Neural progenitor cell (in vitro differentiated cells): ENCODE data around the gene SMIM22. TPM values are rescaled to one million over a fixed set of nuclear protein-coding genes. Genes with fewer than 3 reads are reported as not detected.

ENCODE experiments used
- DNase-seq: peaks from one replicate; pipeline ENCODE4 v3.0.0-alpha.2; 2016; ENCODE audit warnings: low spot score
- H2AFZ ChIP-seq: fragments of 200-600 bp; sonication (generic); replicated peaks from 2 replicates; pipeline ENCODE4 v1.6.1; 2016; ENCODE audit warnings: antibody characterized with exemption
- H3F3A ChIP-seq: fragments of 200-600 bp; sonication (generic); 2 replicates; pipeline ENCODE4 v1.6.1; 2016; ENCODE audit warnings: antibody characterized with exemption, low read depth
- H3K27ac ChIP-seq: fragments of 200-600 bp; sonication (generic); 2 replicates; pipeline ENCODE4 v1.5.1; 2016; ENCODE audit warnings: mild to moderate bottlenecking
- H3K27me3 ChIP-seq: fragments of 200-600 bp; sonication (generic); 2 replicates; pipeline ENCODE4 v1.6.1; 2016; ENCODE audit warnings: mild to moderate bottlenecking, moderate library complexity
- H3K36me3 ChIP-seq: fragments of 200-600 bp; sonication (generic); 2 replicates; pipeline ENCODE4 v1.5.1; 2016
- H3K4me1 ChIP-seq: fragments of 200-600 bp; sonication (generic); 2 replicates; pipeline ENCODE4 v1.6.1; 2016; ENCODE audit warnings: mixed run types
- H3K4me2 ChIP-seq: fragments of 200-600 bp; sonication (generic); 2 replicates; pipeline ENCODE4 v1.6.1; 2016
- H3K4me3 ChIP-seq: fragments of 200-600 bp; sonication (generic); 2 replicates; pipeline ENCODE4 v1.5.1; 2016
- H3K79me2 ChIP-seq: fragments of 200-600 bp; sonication (generic); 2 replicates; pipeline ENCODE4 v1.6.1; 2016; ENCODE audit warnings: low read depth
- H3K9ac ChIP-seq: fragments of 200-600 bp; sonication (generic); 2 replicates; pipeline ENCODE4 v1.6.1; 2016
- H3K9me3 ChIP-seq: fragments of 200-600 bp; sonication (generic); 2 replicates; pipeline ENCODE4 v1.5.1; 2016; ENCODE audit warnings: low read depth
- H4K20me1 ChIP-seq: fragments of 200-600 bp; sonication (generic); 2 replicates; pipeline ENCODE4 v1.6.1; 2016; ENCODE audit warnings: low read depth
- H3K27ac Mint-ChIP-seq: 3 replicates; pipeline ENCODE4 v1.8.0; 2021; ENCODE audit warnings: mixed read lengths
- H3K27me3 Mint-ChIP-seq: 2 replicates; pipeline ENCODE4 v1.8.0; 2022; ENCODE audit warnings: low read depth, mild to moderate bottlenecking, inconsistent platforms, moderate library complexity, mixed read lengths; ENCODE audit not compliant: insufficient read depth
- H3K36me3 Mint-ChIP-seq: 3 replicates; pipeline ENCODE4 v1.8.0; 2021; ENCODE audit warnings: mixed read lengths
- H3K4me1 Mint-ChIP-seq: 3 replicates; pipeline ENCODE4 v1.8.0; 2021; ENCODE audit warnings: mixed read lengths
- H3K4me3 Mint-ChIP-seq: 3 replicates; pipeline ENCODE4 v1.8.0; 2021; ENCODE audit warnings: mild to moderate bottlenecking, moderate library complexity, mixed read lengths
- H3K9me3 Mint-ChIP-seq: 3 replicates; pipeline ENCODE4 v1.8.0; 2020; ENCODE audit warnings: mixed read lengths
- CTCF ChIP-seq: fragments of 200-600 bp; sonication (generic); IDR thresholded peaks from 2 replicates; pipeline ENCODE4 v1.5.1; 2017; ENCODE audit warnings: antibody characterized with exemption, mild to moderate bottlenecking
- EZH2 ChIP-seq: fragments of 200-600 bp; sonication (generic); IDR thresholded peaks from 2 replicates; pipeline ENCODE4 v1.6.1; 2017; ENCODE audit warnings: antibody characterized with exemption, mild to moderate bottlenecking, moderate library complexity
- EZH2phosphoT487 ChIP-seq: fragments of 200-600 bp; sonication (generic); IDR thresholded peaks from 2 replicates; pipeline ENCODE4 v1.6.1; 2017; ENCODE audit warnings: antibody characterized with exemption
- total RNA-seq: library from RNA; depleted of rRNA; stranded (reverse); fragments of >200 nt; gene quantifications from 2 replicates; pipeline ENCODE4 v1.2.3, GENCODE V29; 2015; ENCODE audit warnings: low replicate concordance

Gene SMIM22
- total RNA-seq, 1 donor from 2014 or later = not detected

GRCh38 chr16:4766875-4767628 is 28.1 kb upstream of the SMIM22 start, which contains the start of gene ZNF500:
ZNF500 (minus strand) TSS chr16:4767162; CDS start chr16:4765978, 1,184 bp downstream.
- H3F3A ChIP-seq = peaks cover 21% of the 10 kb centered on the region
- H3K27ac ChIP-seq = peak within 1 kb of the TSS; percentile 5
- no peak for TF ChIP-seq CTCF
- no peak for TF ChIP-seq EZH2
- TF ChIP-seq EZH2phosphoT487 = no peak

GRCh38 chr16:4767872-4768548 is 27.2 kb upstream of the SMIM22 start:
- Histone ChIP-seq H3K27me3 (no peaks in the 10 kb centered on the region), H3K9me3 (no peaks in the 10 kb centered on the region), H3K27ac (no peak overlapping the region), H2AFZ (peak overlapping the region; percentile 68), H3K4me2 (peak overlapping the region; percentile 89), H3K4me3 (peak overlapping the region; percentile 93), H3F3A (peaks cover 21% of the 10 kb centered on the region), H3K4me1 (no peaks in the 10 kb centered on the region), H3K79me2 (peaks cover 17% of the 10 kb centered on the region), H3K36me3 (no peaks in the 10 kb centered on the region), H3K9ac (no peak overlapping the region), H4K20me1 (no peaks in the 10 kb centered on the region)
- TF ChIP-seq EZH2 = no peak
- DNase-seq = no peak
- Mint-ChIP-seq H3K27me3 (peaks cover 3% of the 10 kb centered on the region), H3K9me3 (no peaks in the 10 kb centered on the region), H3K4me1 (peaks cover 22% of the 10 kb centered on the region), H3K4me3 (peak overlapping the region; percentile 86), H3K27ac (peak overlapping the region; percentile 90), H3K36me3 (no peaks in the 10 kb centered on the region)

More at GRCh38 chr16:4766875-4767628, 28.1 kb upstream of the SMIM22 start, which contains the start of gene ZNF500:
- DNase-seq = peak; percentile 99
- Histone ChIP-seq H2AFZ (peak within 1 kb of the TSS; percentile 85), H3K27me3 (no peaks in the 10 kb centered on the region), H3K4me2 (peak within 1 kb of the TSS; percentile 89), H3K4me1 (no peaks in the 10 kb centered on the region), H3K4me3 (peak within 1 kb of the TSS; percentile 93), H4K20me1 (no peaks in the 10 kb centered on the region), H3K36me3 (no peaks in the 10 kb centered on the region), H3K9me3 (no peaks in the 10 kb centered on the region), H3K79me2 (peaks cover 17% of the 10 kb centered on the region), H3K9ac (peak within 1 kb of the TSS; percentile 96)
- no peaks in the 10 kb centered on the region for H3K36me3 Mint-ChIP-seq
- peaks cover 3% of the 10 kb centered on the region for H3K27me3 Mint-ChIP-seq
- H3K9me3 Mint-ChIP-seq = no peaks in the 10 kb centered on the region
- no peak within 1 kb of the TSS for H3K27ac Mint-ChIP-seq
- H3K4me1 Mint-ChIP-seq = peaks cover 22% of the 10 kb centered on the region
- peak within 1 kb of the TSS; percentile 87 for H3K4me3 Mint-ChIP-seq

DNA sequence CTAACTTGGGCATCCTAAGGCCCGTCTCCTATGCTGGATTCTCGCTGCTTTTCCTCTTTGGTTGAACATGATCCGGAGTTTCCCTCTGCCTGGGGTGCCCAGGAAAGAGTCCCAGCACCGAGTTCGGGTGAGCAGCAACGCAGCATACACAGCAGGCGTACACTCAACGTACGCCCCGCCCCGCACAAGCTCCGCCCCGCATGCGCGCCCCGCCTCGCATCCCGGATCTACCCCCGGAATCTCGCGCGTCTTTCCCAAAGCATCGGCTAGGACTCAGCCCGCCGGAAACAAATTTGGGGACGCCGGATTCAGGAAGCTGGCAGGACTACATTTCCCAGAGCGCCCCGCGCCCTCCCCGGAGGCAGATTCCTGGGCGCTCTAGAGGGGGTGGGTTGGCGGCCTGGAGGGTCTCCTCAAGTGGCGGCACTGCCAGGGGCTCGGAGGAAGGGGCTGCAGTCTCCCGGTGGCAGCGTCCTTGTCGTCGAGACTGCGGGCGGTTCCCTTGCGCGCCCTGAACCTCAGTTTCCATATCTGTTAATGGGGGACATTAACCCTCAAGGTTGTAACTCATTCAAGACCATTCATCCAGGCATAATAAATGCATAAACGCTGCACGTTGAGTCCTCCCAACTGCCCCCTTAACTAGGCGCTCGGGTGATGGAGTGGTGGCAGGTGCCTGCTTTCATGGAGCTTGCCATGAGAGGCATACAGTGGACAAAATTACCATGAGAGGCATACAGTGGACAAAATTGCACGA is 26.4 kb upstream of the SMIM22 start:
- Histone ChIP-seq H3K27ac (no peak overlapping the region), H3K4me1 (no peaks in the 10 kb centered on the region), H3K4me2 (peak overlapping the region; percentile 77), H4K20me1 (no peaks in the 10 kb centered on the region), H3K27me3 (no peaks in the 10 kb centered on the region), H3K9ac (no peak overlapping the region), H2AFZ (peak overlapping the region; percentile 68), H3K9me3 (no peaks in the 10 kb centered on the region), H3K36me3 (no peaks in the 10 kb centered on the region), H3K4me3 (peak overlapping the region; percentile 49), H3K79me2 (peaks cover 17% of the 10 kb centered on the region), H3F3A (peaks cover 21% of the 10 kb centered on the region)
- Mint-ChIP-seq H3K36me3 (no peaks in the 10 kb centered on the region), H3K4me1 (peaks cover 22% of the 10 kb centered on the region), H3K9me3 (no peaks in the 10 kb centered on the region), H3K4me3 (peak overlapping the region; percentile 86), H3K27ac (peak overlapping the region; percentile 90), H3K27me3 (peaks cover 3% of the 10 kb centered on the region)
- TF ChIP-seq EZH2phosphoT487 = no peak
- TF ChIP-seq EZH2 = no peak
- TF ChIP-seq CTCF = no peak
- peak; percentile 98 for DNase-seq
